ENCODE data around the gene AZIN2.
"Not testable (repeated sequence)": the region's sequence is repeated elsewhere in the genome, so short reads cannot be mapped to it uniquely, and the experiment has no call there.

AZIN2 gene

GRCh38 chr1:33060579-33061083 lies 20.3 kb upstream of the AZIN2 start:
- no peak for DNase-seq

GRCh38 chr1:33061834-33062233 lies 19.1 kb upstream of the AZIN2 start:
- no peak for DNase-seq

- not testable (repeated sequence) for DNase-seq
Observed at GRCh38 chr1:33064284-33064683, 16.7 kb upstream of the AZIN2 start.

- no peak for DNase-seq
Observed at GRCh38 chr1:33065301-33065700, 15.7 kb upstream of the AZIN2 start.

GRCh38 chr1:33066477-33066876 lies 14.5 kb upstream of the AZIN2 start:
- DNase-seq, result not testable (repeated sequence)

GRCh38 chr1:33068108-33068507 lies 12.8 kb upstream of the AZIN2 start:
- DNase-seq, result not testable (repeated sequence)

- no peak for DNase-seq
Observed at GRCh38 chr1:33070628-33071027, 10.3 kb upstream of the AZIN2 start.

GRCh38 chr1:33072707-33073106 lies 8.2 kb upstream of the AZIN2 start:
- DNase-seq, result no peak

- no peak for DNase-seq
Observed at GRCh38 chr1:33074193-33074945, 6.6 kb upstream of the AZIN2 start.

GRCh38 chr1:33078030-33078591 lies 2.8 kb upstream of the AZIN2 start:
- no peak for DNase-seq

GRCh38 chr1:33080373-33080772 lies 580 bp upstream of the AZIN2 start:
- no peak for DNase-seq

GRCh38 chr1:33081554-33082305 lies 777 bp downstream of the AZIN2 start:
- no peak for DNase-seq

- no peak for DNase-seq
Observed at GRCh38 chr1:33082575-33083108, 1.7 kb downstream of the AZIN2 start.

- no peak for DNase-seq
Observed at GRCh38 chr1:33085332-33085731, 4.4 kb downstream of the AZIN2 start.

- peak; percentile 43 for DNase-seq
Observed at GRCh38 chr1:33086384-33086850, 5.5 kb downstream of the AZIN2 start.

- no peak for DNase-seq
Observed at GRCh38 chr1:33087677-33088076, 6.7 kb downstream of the AZIN2 start.

- DNase-seq, result peak; percentile 26
Observed at GRCh38 chr1:33088119-33088906, 7.4 kb downstream of the AZIN2 start.

- no peak for DNase-seq
Observed at GRCh38 chr1:33089457-33089856, 8.5 kb downstream of the AZIN2 start.

GRCh38 chr1:33092438-33092837 lies 11.5 kb downstream of the AZIN2 start:
- no peak for DNase-seq

- no peak for DNase-seq
Observed at GRCh38 chr1:33093004-33093403, 12.1 kb downstream of the AZIN2 start.

- no peak for DNase-seq
Observed at GRCh38 chr1:33094486-33094885, 13.5 kb downstream of the AZIN2 start.

GRCh38 chr1:33094971-33095604 lies 14.1 kb downstream of the AZIN2 start:
- DNase-seq, result no peak

Data from activated CD4-positive, alpha-beta T cell treated with anti-CD3 and anti-CD28 coated beads, Interleukin-2, amount 50 U/mL, for 16 hours (primary cell).